T47D (cell line): ENCODE results near the gene GREM1.

ENCODE experiments used
- DNase-seq, 2 experiments: peaks; one replicate each; pipeline versions ENCODE4 v3.0.0 to v3.0.0-alpha.2; 2011 to 2012; ENCODE audit warnings: low read depth in 1 of 2, low spot score in 1 of 2
- JUND ChIP-seq: IDR thresholded peaks from 2 replicates; pipeline ENCODE4 v1.6.1; 2012; ENCODE audit warnings: low read depth
- in situ Hi-C: cut with HindIII; loops from 2 replicates; pipeline ENCODE4 v1.10.0; 2016; ENCODE audit warnings: low sequenced_read_pairs, low pct_unique_long_range_greater_than_20kb

The GREM1 gene

DNA sequence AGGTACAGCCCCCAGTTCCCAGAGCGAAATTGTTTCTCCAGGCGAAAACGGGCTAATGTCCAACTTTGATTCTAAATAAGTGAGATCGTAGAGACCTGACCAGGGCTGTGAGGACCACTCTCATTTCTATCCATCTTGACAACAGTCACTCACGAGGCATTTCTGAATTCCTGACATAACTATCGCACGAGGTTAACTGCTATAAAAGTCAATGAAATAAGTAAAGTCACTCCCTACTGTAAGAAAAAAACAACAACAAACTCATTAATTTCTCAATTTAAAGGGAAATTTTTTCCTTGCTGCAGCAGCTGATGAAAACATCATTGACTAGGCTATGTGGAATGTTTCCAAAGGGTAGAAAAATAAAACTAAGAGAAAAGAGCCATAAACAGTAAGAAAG, 69.1 kb downstream of the GREM1 start:
- DNase-seq = no peak
- in situ Hi-C loops = no loop called here
- no peak for TF ChIP-seq JUND

DNA sequence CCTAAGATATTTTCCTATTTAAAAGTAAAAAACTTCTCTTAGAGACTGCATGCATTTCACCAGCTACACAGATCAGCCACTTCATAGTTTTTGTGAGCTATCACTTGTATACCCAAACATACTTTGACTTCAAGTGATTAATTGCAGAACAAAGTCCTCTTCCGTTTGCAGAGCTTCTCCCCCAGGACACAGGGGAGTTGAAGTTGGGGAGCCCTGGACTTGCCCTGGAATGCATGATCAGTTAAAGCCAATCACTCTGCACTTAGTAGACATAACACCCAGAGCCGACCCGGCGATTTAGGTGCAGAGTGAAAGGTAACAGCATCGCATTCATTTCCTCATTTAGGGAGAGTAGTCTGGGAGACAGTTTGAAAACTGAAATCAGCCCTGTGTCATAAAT, 70.1 kb downstream of the GREM1 start:
- no peak for TF ChIP-seq JUND
- DNase-seq = no peak
- in situ Hi-C loops = no loop called here

DNA sequence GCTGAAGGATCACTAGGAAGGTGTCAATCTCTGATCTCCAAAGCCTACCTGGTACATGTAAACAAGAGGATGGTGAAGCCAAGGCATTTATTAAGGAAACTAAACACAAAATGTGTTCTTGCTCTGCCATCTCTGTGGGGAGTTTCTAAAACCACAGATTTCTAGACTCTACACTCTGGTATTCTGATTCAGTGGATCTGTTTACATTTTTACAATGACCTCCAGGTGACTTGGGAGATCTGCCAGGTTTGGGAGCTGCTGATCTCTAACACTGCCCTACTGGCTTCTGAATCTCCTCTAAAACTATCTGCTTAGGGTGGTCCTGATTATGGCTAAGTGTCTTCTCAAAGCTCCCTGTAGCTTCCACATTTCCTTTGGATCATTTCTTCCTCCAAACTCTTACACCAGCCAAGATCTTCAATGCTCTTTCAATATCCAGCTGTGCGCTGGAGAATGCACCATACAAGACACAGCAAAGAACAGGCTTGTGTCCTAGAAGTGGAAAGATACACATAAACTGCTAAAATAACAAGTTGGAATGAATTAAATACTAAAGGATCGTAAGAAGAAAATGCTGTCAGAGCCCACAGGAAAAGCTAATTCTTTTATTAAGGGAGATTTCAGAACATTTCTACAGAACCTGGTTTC, 72.7 kb downstream of the GREM1 start:
- TF ChIP-seq JUND = no peak
- DNase-seq = no peak
- in situ Hi-C loops = no loop called here

DNA sequence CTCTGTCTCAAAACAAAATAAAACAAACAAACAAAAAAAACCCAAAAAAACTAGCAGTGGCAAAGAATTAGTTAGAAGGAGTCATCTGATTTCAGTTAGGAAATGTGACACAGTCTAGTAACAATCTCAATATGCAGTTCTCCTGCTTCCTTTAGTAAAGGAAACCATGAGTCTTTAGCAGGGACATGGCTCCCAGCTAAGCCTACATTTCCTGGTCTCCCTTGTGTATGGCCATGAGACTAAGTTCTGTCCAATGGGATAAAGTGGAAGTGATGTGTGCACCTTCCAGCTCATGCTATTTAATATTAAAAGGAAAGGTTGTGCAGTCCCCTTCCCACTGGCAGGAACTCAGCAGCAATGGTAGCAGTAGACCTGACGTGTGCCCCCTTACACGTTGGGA, 74.6 kb downstream of the GREM1 start:
- no peak for DNase-seq
- in situ Hi-C loops = no loop called here
- TF ChIP-seq JUND = no peak
